GM08714 (cell line): ENCODE data around the gene LRRK1.

Source experiments
- H3K4me3 ChIP-seq: fragments of 200-500 bp; sonication (Bioruptor generic); 2 replicates; pipeline ENCODE4 v1.5.1; 2014; ENCODE audit warnings: mild to moderate bottlenecking, low read length, inconsistent platforms
- ZNF274 ChIP-seq: IDR thresholded peaks from 2 replicates; pipeline ENCODE4 v1.6.1; 2012; ENCODE audit warnings: mild to moderate bottlenecking, low read depth, low read length

The LRRK1 gene

GRCh38 chr15:100898152-100898490, 21.0 kb upstream of the LRRK1 start:
- TF ChIP-seq ZNF274: no peak
- no peak overlapping the region for H3K4me3 ChIP-seq

- H3K4me3 ChIP-seq: no peak overlapping the region
- TF ChIP-seq ZNF274: no peak
Observed at GRCh38 chr15:100898661-100899462, 20.3 kb upstream of the LRRK1 start.

GRCh38 chr15:100899601-100900000, 19.6 kb upstream of the LRRK1 start:
- TF ChIP-seq ZNF274: no peak
- H3K4me3 ChIP-seq: no peak overlapping the region

GRCh38 chr15:100900136-100900794, 18.9 kb upstream of the LRRK1 start:
- no peak overlapping the region for H3K4me3 ChIP-seq
- no peak for TF ChIP-seq ZNF274

GRCh38 chr15:100900795-100901169, 18.4 kb upstream of the LRRK1 start:
- no peak overlapping the region for H3K4me3 ChIP-seq
- TF ChIP-seq ZNF274: no peak

GRCh38 chr15:100901296-100901695, 17.9 kb upstream of the LRRK1 start:
- no peak for TF ChIP-seq ZNF274
- no peak overlapping the region for H3K4me3 ChIP-seq

GRCh38 chr15:100901702-100902435, 17.3 kb upstream of the LRRK1 start:
- H3K4me3 ChIP-seq: no peak overlapping the region
- no peak for TF ChIP-seq ZNF274

- no peak for TF ChIP-seq ZNF274
- no peak overlapping the region for H3K4me3 ChIP-seq
Observed at GRCh38 chr15:100902436-100903167, 16.6 kb upstream of the LRRK1 start.

GRCh38 chr15:100903168-100903554, 16.0 kb upstream of the LRRK1 start:
- no peak overlapping the region for H3K4me3 ChIP-seq
- TF ChIP-seq ZNF274: no peak

- TF ChIP-seq ZNF274: no peak
- no peak overlapping the region for H3K4me3 ChIP-seq
Observed at GRCh38 chr15:100905850-100906249, 13.3 kb upstream of the LRRK1 start.

GRCh38 chr15:100908466-100908865, 10.7 kb upstream of the LRRK1 start:
- H3K4me3 ChIP-seq: no peak overlapping the region
- no peak for TF ChIP-seq ZNF274

GRCh38 chr15:100909565-100909964, 9.6 kb upstream of the LRRK1 start:
- TF ChIP-seq ZNF274: no peak
- no peak overlapping the region for H3K4me3 ChIP-seq

GRCh38 chr15:100909989-100910955, 8.9 kb upstream of the LRRK1 start:
- no peak overlapping the region for H3K4me3 ChIP-seq
- no peak for TF ChIP-seq ZNF274
